Adrenal gland (tissue), 12 donors: ENCODE data around the gene CKAP2L. TPM values are rescaled to one million over a fixed set of nuclear protein-coding genes. Genes with fewer than 3 reads are reported as not detected.

ENCODE experiments used
- DNase-seq, 7 donors: peaks; one replicate each; pipeline ENCODE4 v3.0.0-alpha.2; 2019 to 2020
- H3K27ac ChIP-seq, 5 donors: fragments of 200-600 bp; sonication (generic) in 4 of 5; 1 replicate in 3 of 5; 2 replicates in 2 of 5; pipeline versions ENCODE4 v1.5.1 to v1.8.0; 2016 to 2020; ENCODE audit warnings: mild to moderate bottlenecking in 1 of 5
- H3K27me3 ChIP-seq: fragments of 200-600 bp; 2 replicates; pipeline ENCODE4 v1.8.0; 2021
- H3K36me3 ChIP-seq, 2 donors: fragments of 200-600 bp; replicated peaks in 1 of 2; 1 replicate in 1 of 2; 2 replicates in 1 of 2; pipeline versions ENCODE4 v1.5.1 to v1.8.0; 2018 to 2022
- H3K4me1 ChIP-seq, 2 donors: fragments of 200-600 bp; replicated peaks in 1 of 2; 1 replicate in 1 of 2; 2 replicates in 1 of 2; pipeline versions ENCODE4 v1.5.1 to v1.8.0; 2018 to 2021
- H3K4me3 ChIP-seq, 4 donors: fragments of 200-600 bp; sonication (generic) in 3 of 4; one replicate each; pipeline ENCODE4 v1.5.1; 2016 to 2018
- H3K9me3 ChIP-seq, 3 donors: fragments of 200-600 bp; sonication (generic) in 1 of 3; replicated peaks in 1 of 3; 1 replicate in 2 of 3; 2 replicates in 1 of 3; pipeline versions ENCODE4 v1.5.1 to v1.8.0; 2016 to 2021
- CTCF ChIP-seq, 6 experiments: fragments of 450-650 bp in 4 of 6; fragments of 200-600 bp in 2 of 6; sonication (generic) in 1 of 6; IDR thresholded peaks; 1 replicate in 5 of 6; 2 replicates in 1 of 6; pipeline versions ENCODE4 v1.5.1 to v1.8.0; 2016 to 2021; ENCODE audit warnings: antibody characterized with exemption in 6 of 6, mild to moderate bottlenecking in 2 of 6, moderate library complexity in 1 of 6
- POLR2A ChIP-seq, 2 donors: fragments of 450-650 bp; IDR thresholded peaks; one replicate each; pipeline ENCODE4 v1.6.1; 2017; ENCODE audit warnings: antibody characterized with exemption in 2 of 2, mild to moderate bottlenecking in 2 of 2, moderate library complexity in 1 of 2
- WGBS, 4 donors: extraction: QIAGEN DNeasy Blood & Tissue Kit in 2 of 4; methylation state at CpG; one replicate each; pipeline versions ENCODE4 v1.1.5 to v1.1.7; 2013 to 2017; 5-methylcytosine and 5-hydroxymethylcytosine counted together
- intact Hi-C, 2 donors: fragments of 100-400 bp; cut with DNase I; formaldehyde crosslinking; loops; one replicate each; pipeline versions ENCODE4 v1.14.1 to v1.15.0; 2022 to 2023
- polyA plus RNA-seq, 3 donors: library from polyadenylated mRNA; stranded (reverse); fragments of 200-250 nt in 2 of 3; fragments of 350-450 nt in 1 of 3; fragmentation: Illumina TruSeq in 1 of 3; extraction: RNeasy Lipid Tissue Mini Kit (QIAGEN cat#74804) in 1 of 3; gene quantifications; one replicate each; pipeline ENCODE4 v1.2.3, GENCODE V29; 2013 to 2014
- total RNA-seq, 9 donors: library from RNA; depleted of rRNA in 4 of 9; stranded (reverse); fragments of >200 nt in 4 of 9; fragments of 120-200 nt in 1 of 9; fragmentation: NEBNext Ultra II Directional in 1 of 9; extraction: Animal tissue kit (Norgen Biotek cat#: 25700) in 1 of 9; gene quantifications; one replicate each; pipeline versions ENCODE4 v1.1.0 to v1.2.4, GENCODE V29; 2013 to 2023
- donor health status: healthy with polysubstance abuse.
- donor health status: Bipolar disorder and iron deficiency.
- donor health status: DM: yes; HTN: yes; CAD: no.
- donor health status: DM: no; HTN: no; CAD: no.
- donor health status: DM: no; HTN: no; CAD: no.
- donor health status: DM: yes; HTN: yes; CAD: no.

The CKAP2L gene
- total and polyA plus RNA-seq, 12 donors, result 0.10 to 6.9 (median 0.81) TPM; not detected in 2

- Histone ChIP-seq H3K9me3 (no peaks in the 10 kb centered on the region), H3K4me1 (peaks cover 0 to 5% of the 10 kb centered on the region in 2 donors), H3K27ac (no peak overlapping the region), H3K36me3 (no peaks in the 10 kb centered on the region), H3K4me3 (no peak overlapping the region), H3K27me3 (no peaks in the 10 kb centered on the region)
- intact Hi-C loops, result no loop called here
- WGBS, 4 donors, result 83 to 87% (median 84%) methylated on average over 1 of the region's 1 CpG
- DNase-seq, result no peak
- TF ChIP-seq CTCF (IDR thresholded peaks at IDR 0.05) (no peak), POLR2A (IDR thresholded peaks at IDR 0.05) (no peak)
These were observed 15.2 kb upstream of the CKAP2L start for GRCh38 chr2:112779598-112779997.

- TF ChIP-seq POLR2A (IDR thresholded peaks at IDR 0.05), result no peak
- no peak for TF ChIP-seq CTCF (IDR thresholded peaks at IDR 0.05)
- Histone ChIP-seq H3K36me3 (no peaks in the 10 kb centered on the region), H3K9me3 (no peaks in the 10 kb centered on the region), H3K27me3 (no peaks in the 10 kb centered on the region), H3K4me3 (no peak overlapping the region), H3K27ac (no peak overlapping the region), H3K4me1 (no peaks in the 10 kb centered on the region)
- intact Hi-C loops, result no loop called here
- DNase-seq, result no peak
These were observed 12.6 kb upstream of the CKAP2L start for GRCh38 chr2:112777036-112777435.

- H3K27ac ChIP-seq, result no peak overlapping the region
- TF ChIP-seq POLR2A (IDR thresholded peaks at IDR 0.05) (no peak), CTCF (IDR thresholded peaks at IDR 0.05) (no peak)
- no peaks in the 10 kb centered on the region for H3K27me3 ChIP-seq
- no peaks in the 10 kb centered on the region for H3K4me1 ChIP-seq
- no peak overlapping the region for H3K4me3 ChIP-seq
- H3K36me3 ChIP-seq, result no peaks in the 10 kb centered on the region
- 86 to 100% (median 93%) methylated on average over 2 to 3 of the region's 3 CpGs for WGBS, 4 donors
- DNase-seq, result no peak
- no peaks in the 10 kb centered on the region for H3K9me3 ChIP-seq
- intact Hi-C loops, result no loop called here
These were observed 11.7 kb upstream of the CKAP2L start for GRCh38 chr2:112776113-112776512.

GRCh38 chr2:112774536-112775285 lies 10.3 kb upstream of the CKAP2L start:
- no peak for DNase-seq
- no peaks in the 10 kb centered on the region for H3K4me1 ChIP-seq
- no peaks in the 10 kb centered on the region for H3K9me3 ChIP-seq
- no peak overlapping the region for H3K27ac ChIP-seq
- intact Hi-C loops, result no loop called here
- TF ChIP-seq CTCF (IDR thresholded peaks at IDR 0.05), result no peak
- no peak for TF ChIP-seq POLR2A (IDR thresholded peaks at IDR 0.05)
- no peak overlapping the region for H3K4me3 ChIP-seq
- WGBS, 4 donors, result 92 to 96% (median 95%) methylated on average over 3 of the region's 3 CpGs
- no peaks in the 10 kb centered on the region for H3K36me3 ChIP-seq
- H3K27me3 ChIP-seq, result no peaks in the 10 kb centered on the region
